IMR-90 (cell line): ENCODE results near the gene ASAH2. TPM values are rescaled to one million over a fixed set of nuclear protein-coding genes. Genes with fewer than 3 reads are reported as not detected.

Experiments
- ATAC-seq: fragments of 200-7000 bp; cut with Tn5 transposase; 2 replicates; pipeline ENCODE4 v1.9.1; 2020; ENCODE audit warnings: low read depth, mild to moderate bottlenecking, moderate library complexity
- BruUV-seq: library from RNA; stranded (reverse); fragments of 400-500 nt; replicated peaks from 2 replicates; lab custom pipeline; 2021; lab: Mats Ljungman, UMichigan
- CTCF ChIA-PET: fragments of 300-600 bp; formaldehyde crosslinking; extraction: SDS; loops from one replicate; lab custom pipeline; 2021; ENCODE audit warnings: antibody characterized with exemption; lab: Yijun Ruan, JAX
- POLR2A ChIA-PET: fragments of 300-600 bp; sonication (Branson Sonifier 250); formaldehyde crosslinking; loops from one replicate; lab custom pipeline; 2022; ENCODE audit warnings: antibody characterized with exemption; ENCODE audit not compliant: unreplicated experiment; lab: Charles Lee
- DNase-seq: peaks from one replicate; pipeline ENCODE4 v3.0.0; 2013
- H2AFZ ChIP-seq: replicated peaks from 2 replicates; pipeline ENCODE3; 2013; ENCODE audit warnings: low read length, mild to moderate bottlenecking; ENCODE audit not compliant: poor library complexity
- H2AK5ac ChIP-seq: 2 replicates; pipeline ENCODE4 v1.6.1; 2013; ENCODE audit warnings: low read depth, low read length, inconsistent platforms
- H2AK9ac ChIP-seq: replicated peaks from 2 replicates; pipeline ENCODE3; 2013; ENCODE audit warnings: mild to moderate bottlenecking, low read depth, low read length, moderate library complexity; ENCODE audit not compliant: poor library complexity
- H2BK120ac ChIP-seq: 2 replicates; pipeline ENCODE4 v1.6.1; 2013; ENCODE audit warnings: low read depth, low read length, inconsistent platforms
- H2BK15ac ChIP-seq: 3 replicates; pipeline ENCODE4 v1.6.1; 2013; ENCODE audit warnings: low read depth, low read length, inconsistent platforms
- H2BK20ac ChIP-seq: 2 replicates; pipeline ENCODE4 v1.6.1; 2013; ENCODE audit warnings: low read depth, mild to moderate bottlenecking, inconsistent platforms, low read length, moderate library complexity
- H2BK5ac ChIP-seq: 2 replicates; pipeline ENCODE4 v1.6.1; 2013; ENCODE audit warnings: mild to moderate bottlenecking, low read depth, low read length, inconsistent platforms; ENCODE audit not compliant: poor library complexity, severe bottlenecking
- H3K14ac ChIP-seq: replicated peaks from 2 replicates; pipeline ENCODE4 v1.6.1; 2013; ENCODE audit warnings: low read depth, low read length, inconsistent platforms
- H3K18ac ChIP-seq: 2 replicates; pipeline ENCODE4 v1.6.1; 2013; ENCODE audit warnings: low read depth, low read length, control low read depth
- H3K23ac ChIP-seq: 2 replicates; pipeline ENCODE4 v1.6.1; 2013; ENCODE audit warnings: low read depth, low read length, inconsistent platforms
- H3K27ac ChIP-seq: 2 replicates; pipeline ENCODE4 v1.5.1; 2013; ENCODE audit warnings: mild to moderate bottlenecking, control low read depth, low read length; ENCODE audit not compliant: insufficient read depth
- H3K27me3 ChIP-seq: 2 replicates; pipeline ENCODE4 v1.6.1; 2013; ENCODE audit warnings: low read length; ENCODE audit not compliant: control insufficient read depth, insufficient read depth
- H3K36me3 ChIP-seq: 2 replicates; pipeline ENCODE4 v1.6.1; 2013; ENCODE audit warnings: low read length, mixed read lengths; ENCODE audit not compliant: control insufficient read depth, insufficient read depth
- H3K4ac ChIP-seq: 2 replicates; pipeline ENCODE4 v1.6.1; 2013; ENCODE audit warnings: low read depth, low read length, inconsistent platforms
- H3K4me1 ChIP-seq: 2 replicates; pipeline ENCODE4 v1.6.1; 2013; ENCODE audit warnings: low read length, mixed read lengths; ENCODE audit not compliant: control insufficient read depth, insufficient read depth
- H3K4me2 ChIP-seq: 2 replicates; pipeline ENCODE4 v1.6.1; 2013; ENCODE audit warnings: low read depth, mild to moderate bottlenecking, control low read depth, low read length, moderate library complexity
- H3K4me3 ChIP-seq: 2 replicates; pipeline ENCODE4 v1.5.1; 2013; ENCODE audit warnings: low read depth, mild to moderate bottlenecking, control low read depth, low read length, moderate library complexity; ENCODE audit not compliant: insufficient read depth
- H3K56ac ChIP-seq: 2 replicates; pipeline ENCODE4 v1.6.1; 2013; ENCODE audit warnings: low read length, inconsistent platforms; ENCODE audit not compliant: insufficient read depth; ENCODE audit errors: extremely low read depth
- H3K79me1 ChIP-seq, 2 experiments: 2 replicates each; pipeline ENCODE4 v1.6.1; 2013; ENCODE audit warnings: low read length in 2 of 2, inconsistent platforms in 1 of 2, low read depth in 1 of 2
- H3K9ac ChIP-seq: 2 replicates; pipeline ENCODE4 v1.6.1; 2013; ENCODE audit warnings: low read depth, low read length, control low read depth
- H3K9me1 ChIP-seq: 2 replicates; pipeline ENCODE4 v1.6.1; 2013; ENCODE audit warnings: low read length, inconsistent platforms; ENCODE audit not compliant: insufficient read depth
- H3K9me3 ChIP-seq: 2 replicates; pipeline ENCODE4 v1.6.1; 2013; ENCODE audit warnings: low read length; ENCODE audit not compliant: control insufficient read depth, insufficient read depth
- H4K20me1 ChIP-seq: 2 replicates; pipeline ENCODE4 v1.6.1; 2013; ENCODE audit warnings: low read length, inconsistent platforms; ENCODE audit not compliant: insufficient read depth
- H4K5ac ChIP-seq: 2 replicates; pipeline ENCODE4 v1.6.1; 2013; ENCODE audit warnings: mild to moderate bottlenecking, low read depth, low read length, control low read depth
- H4K8ac ChIP-seq, 2 experiments: 2 replicates each; pipeline ENCODE4 v1.6.1; 2013; ENCODE audit warnings: low read depth in 2 of 2, low read length in 2 of 2, control low read depth in 1 of 2, inconsistent platforms in 1 of 2
- H4K91ac ChIP-seq: 2 replicates; pipeline ENCODE4 v1.6.1; 2013; ENCODE audit warnings: low read depth, low read length, inconsistent platforms; ENCODE audit not compliant: insufficient read depth
- CEBPB ChIP-seq: IDR thresholded peaks from 2 replicates; pipeline ENCODE4 v1.6.1; 2012; ENCODE audit warnings: low read depth, low read length, improper control_type of control experiment
- CTCF ChIP-seq: conservative IDR thresholded peaks from 2 replicates; pipeline ENCODE4 v1.5.1; 2012; ENCODE audit warnings: mild to moderate bottlenecking, low read depth, low read length, improper control_type of control experiment
- FOS ChIP-seq: fragments of 150-350 bp; IDR thresholded peaks from 2 replicates; pipeline ENCODE4 v1.6.1; 2016; ENCODE audit warnings: low read depth, low read length
- MAZ ChIP-seq: IDR thresholded peaks from 2 replicates; pipeline ENCODE4 v1.6.1; 2012; ENCODE audit warnings: low read depth, mild to moderate bottlenecking, low read length, improper control_type of control experiment, moderate library complexity, borderline replicate concordance
- MXI1 ChIP-seq: IDR thresholded peaks from 2 replicates; pipeline ENCODE4 v1.6.1; 2012; ENCODE audit warnings: low read depth, mild to moderate bottlenecking, low read length, moderate library complexity, borderline replicate concordance
- NFE2L2 ChIP-seq: fragments of 150-350 bp; IDR thresholded peaks from 2 replicates; pipeline ENCODE4 v1.6.1; 2016; ENCODE audit warnings: low read depth, mild to moderate bottlenecking, low read length
- POLR2A ChIP-seq: IDR thresholded peaks from 2 replicates; pipeline ENCODE4 v1.6.1; 2012; ENCODE audit warnings: mild to moderate bottlenecking, low read depth, low read length
- RAD21 ChIP-seq: IDR thresholded peaks from 2 replicates; pipeline ENCODE4 v1.6.1; 2012; ENCODE audit warnings: low read length, improper control_type of control experiment
- RFX5 ChIP-seq: IDR thresholded peaks from 2 replicates; pipeline ENCODE4 v1.8.0; 2012; ENCODE audit warnings: low read depth, mild to moderate bottlenecking, low read length, moderate library complexity
- SMC3 ChIP-seq: fragments of 150-350 bp; IDR thresholded peaks from 2 replicates; pipeline ENCODE4 v1.6.1; 2016; ENCODE audit warnings: low read depth, mild to moderate bottlenecking, antibody characterized with exemption, low read length, moderate library complexity
- USF2 ChIP-seq: fragments of 150-350 bp; IDR thresholded peaks from 2 replicates; pipeline ENCODE4 v1.6.1; 2017; ENCODE audit warnings: mild to moderate bottlenecking, antibody characterized with exemption, low read length, low read depth
- whole genome bisulfite sequencing, 2 experiments: methylation state at CpG; one replicate each; pipeline versions ENCODE4 v1.1.5 to v1.1.7; 2013; ENCODE audit warnings: missing lambda C conversion rate in 2 of 2; ENCODE audit not compliant: insufficient read length in 1 of 2; ENCODE audit errors: extremely low coverage in 2 of 2; 5-methylcytosine and 5-hydroxymethylcytosine counted together
- dilution Hi-C: fragments of 300-500 bp; cut with HindIII; formaldehyde crosslinking; loops from one replicate; pipeline ENCODE4 v1.14.3; 2018; ENCODE audit warnings: low sequenced_read_pairs; ENCODE audit not compliant: unreplicated experiment
- in situ Hi-C: fragments of 300-500 bp; cut with MboI; formaldehyde crosslinking; loops from 3 replicates; pipeline ENCODE4 v1.14.3; 2019; ENCODE audit warnings: low sequenced_read_pairs, inconsistent platforms, mixed read lengths
- intact Hi-C: fragments of 100-400 bp; cut with micrococcal nuclease; formaldehyde crosslinking; loops from 2 replicates; pipeline ENCODE4 v1.10.0; 2022
- polyA plus RNA-seq, 3 experiments: library from polyadenylated mRNA; depleted of rRNA; stranded (reverse); fragments of >200 nt; gene quantifications; 2 replicates each; pipeline ENCODE4 v1.2.3, GENCODE V29; 2012; ENCODE audit warnings: low replicate concordance in 1 of 3
- total RNA-seq: library from RNA; depleted of rRNA; stranded (reverse); fragments of >200 nt; gene quantifications from 2 replicates; pipeline ENCODE4 v1.2.3, GENCODE V29; 2012

Gene ASAH2
- total and polyA plus RNA-seq, 2 of the 4 experiments (the other 2 are of a cell fraction), result 0.18 to 0.31 TPM

- H3K27me3 ChIP-seq, result no peaks in the 10 kb centered on the region; the same call in 1 of the 2 replicates
- no CpG with 5 or more reads among the region's 1 CpG for WGBS, 2 experiments
- H3K36me3 ChIP-seq, result no peaks in the 10 kb centered on the region
- H4K20me1 ChIP-seq, result no peaks in the 10 kb centered on the region
- intact Hi-C loops, result no loop called here
- ATAC-seq, result no peak
- H4K91ac ChIP-seq, result no peak overlapping the region
- no peaks in the 10 kb centered on the region for H3K79me1 ChIP-seq
- dilution Hi-C loops, result no loop called here
- no peak overlapping the region for H3K14ac ChIP-seq
- no peak for TF ChIP-seq RAD21
- TF ChIP-seq RFX5, result no peak
- TF ChIP-seq POLR2A, result no peak
- no peak for TF ChIP-seq FOS
- no peak for TF ChIP-seq USF2
- no peak for TF ChIP-seq MXI1
- TF ChIP-seq NFE2L2, result no peak
- TF ChIP-seq SMC3, result no peak
- TF ChIP-seq MAZ, result no peak
- no peak for TF ChIP-seq CEBPB
- TF ChIP-seq CTCF, result no peak
- no peak overlapping the region for H3K56ac ChIP-seq
- no peak overlapping the region for H4K5ac ChIP-seq
- in situ Hi-C loops, result no loop called here
- H4K8ac ChIP-seq, result no peak overlapping the region
- no peak overlapping the region for H2BK20ac ChIP-seq
- H3K4me2 ChIP-seq, result no peak overlapping the region
- no peak overlapping the region for H2BK5ac ChIP-seq
- no peak for DNase-seq
- no peak overlapping the region for H3K27ac ChIP-seq
- no peak overlapping the region for H2AK9ac ChIP-seq
- ChIA-PET CTCF (interaction anchor here (1.0 kb wide), 1 partner anchor 11 kb away, joined by 3 read pairs; no protein-coding TSS in a partner anchor), POLR2A (no interaction called here)
- H3K9me1 ChIP-seq, result no peaks in the 10 kb centered on the region
- H2AFZ ChIP-seq, result no peak overlapping the region
- H2BK15ac ChIP-seq, result no peak overlapping the region
- H2BK120ac ChIP-seq, result no peak overlapping the region
- no peak overlapping the region for H3K23ac ChIP-seq
- BruUV-seq, result no TSS peak
- no peak overlapping the region for H3K4ac ChIP-seq
- H2AK5ac ChIP-seq, result no peak overlapping the region
- H3K9me3 ChIP-seq, result no peaks in the 10 kb centered on the region
- no peak overlapping the region for H3K9ac ChIP-seq
- no peak overlapping the region for H3K4me3 ChIP-seq
- no peak overlapping the region for H3K18ac ChIP-seq
- no peaks in the 10 kb centered on the region for H3K4me1 ChIP-seq
Observed at GRCh38 chr10:50295367-50295766, 44.1 kb upstream of the ASAH2 start.
